HG03103 (cell line): ENCODE measurements around the gene FGD4.

ENCODE experiments used
- ATAC-seq: cut with Tn5 transposase; IDR thresholded peaks from one replicate; pipeline ENCODE4 v1.9.1; 2021; ENCODE audit warnings: low read depth; ENCODE audit not compliant: unreplicated experiment

FGD4 gene

DNA sequence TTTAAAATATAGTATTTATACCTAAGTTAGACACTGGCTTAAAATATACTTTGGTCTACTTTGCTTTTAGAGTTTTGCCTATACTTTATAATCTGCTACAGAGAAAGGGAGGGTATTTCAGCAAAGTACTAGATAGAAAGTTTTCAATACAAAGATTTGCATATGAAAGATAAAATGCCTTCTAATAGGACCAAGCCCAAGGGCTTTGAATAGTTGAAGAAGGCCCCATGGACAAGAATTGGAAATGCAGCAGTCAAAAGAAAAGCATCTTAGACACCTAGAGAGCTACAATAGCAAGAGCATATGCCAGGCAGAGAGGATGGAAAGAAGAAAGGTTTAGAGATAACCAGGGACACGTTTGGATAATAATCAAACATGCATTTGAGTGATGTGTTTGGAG lies 196.7 kb downstream of the FGD4 start:
- ATAC-seq, result no peak

DNA sequence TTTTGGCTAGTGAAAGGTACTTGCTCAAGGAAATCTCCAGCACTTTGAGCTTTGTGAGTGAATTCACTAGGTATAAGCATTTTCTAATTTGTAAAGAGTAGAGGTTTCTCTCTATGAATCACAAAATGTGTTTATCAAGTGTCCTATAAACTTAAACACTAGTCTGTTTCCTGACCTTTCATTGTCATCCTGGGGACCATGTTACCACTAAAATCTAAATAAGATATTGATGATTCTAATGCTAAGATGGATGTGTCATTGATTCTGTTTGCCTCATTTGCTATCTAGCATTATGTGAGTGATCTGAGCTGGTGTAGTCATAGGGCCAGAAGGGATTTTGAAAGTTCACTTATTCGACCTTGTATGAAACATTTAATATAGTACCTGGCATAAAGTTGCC lies 199.3 kb downstream of the FGD4 start:
- no peak for ATAC-seq

DNA sequence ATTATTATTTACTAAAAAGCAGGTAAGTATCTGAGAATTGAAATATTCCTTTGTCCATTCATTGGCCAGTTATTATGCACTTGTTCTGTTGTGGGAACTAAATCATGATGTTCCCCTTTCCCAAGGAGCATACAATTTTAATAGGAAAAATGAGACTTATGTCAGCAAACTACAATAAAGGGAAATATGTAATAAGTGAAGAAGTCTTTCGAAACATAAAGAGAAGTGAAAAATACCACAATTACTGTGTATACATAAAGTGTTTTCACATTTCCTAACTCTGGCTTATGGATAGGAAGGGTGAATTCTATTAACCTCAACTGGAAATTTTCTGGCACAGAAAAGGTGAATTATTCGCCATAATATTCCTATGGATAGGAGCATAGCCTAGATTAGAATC lies 201.3 kb downstream of the FGD4 start:
- ATAC-seq, result no peak

DNA sequence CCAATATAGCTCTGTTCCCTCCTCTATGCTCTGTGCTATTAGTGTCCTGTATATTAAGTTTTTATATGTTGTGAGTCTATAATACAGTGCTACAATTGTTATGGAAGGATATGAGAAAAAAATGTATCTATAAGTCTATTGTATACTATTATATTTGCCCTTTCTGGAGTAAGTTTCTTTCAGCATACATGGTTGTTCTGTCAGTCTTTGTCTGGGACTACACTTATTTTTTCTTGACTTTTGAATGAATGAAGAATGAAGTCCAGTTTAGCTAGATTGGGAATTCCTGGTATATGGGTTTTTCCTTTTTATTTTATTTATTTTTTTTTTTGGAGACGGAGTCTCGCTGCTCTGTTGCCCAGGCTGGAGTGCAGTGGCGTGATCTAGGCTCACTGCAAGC lies 203.7 kb downstream of the FGD4 start:
- no peak for ATAC-seq

DNA sequence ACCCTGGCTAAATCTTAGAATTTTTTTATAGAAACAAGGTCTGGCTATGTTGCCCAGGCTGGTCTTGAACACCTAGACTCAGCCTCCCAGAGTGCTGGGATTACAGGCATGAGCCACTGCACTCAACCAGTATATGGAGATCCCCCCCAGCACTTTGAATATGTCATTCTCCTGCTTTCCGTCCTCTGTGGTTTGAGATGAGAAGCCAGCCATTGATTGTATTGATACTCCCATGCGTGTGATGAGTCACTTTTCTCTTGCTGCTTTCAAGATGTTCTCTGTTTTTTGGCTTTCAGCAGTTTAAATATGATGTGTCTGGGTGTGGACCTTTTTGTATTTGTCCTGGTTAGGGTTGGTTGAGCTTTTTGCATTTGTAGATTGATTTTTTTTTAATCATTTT lies 204.5 kb downstream of the FGD4 start:
- ATAC-seq, result peak; percentile 94

DNA sequence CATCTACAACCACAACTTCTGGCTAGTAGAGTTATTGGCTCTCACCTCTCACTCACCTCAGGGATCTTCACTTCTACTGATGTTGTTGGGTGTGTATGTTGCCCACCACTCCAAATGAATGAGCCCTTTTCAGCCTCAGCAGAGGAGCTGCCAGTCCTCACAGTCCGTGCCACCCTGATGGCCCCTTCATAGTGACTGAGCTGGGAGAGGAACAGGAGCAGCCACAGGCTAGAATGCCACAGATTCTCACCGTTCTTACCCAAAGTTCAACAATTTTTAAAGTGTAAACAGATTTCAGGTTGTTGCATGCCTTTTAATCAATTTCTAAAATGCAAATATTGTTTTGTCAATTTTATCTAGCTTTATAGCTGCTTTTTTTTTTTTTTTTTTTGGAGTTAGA lies 205.2 kb downstream of the FGD4 start:
- no peak for ATAC-seq

DNA sequence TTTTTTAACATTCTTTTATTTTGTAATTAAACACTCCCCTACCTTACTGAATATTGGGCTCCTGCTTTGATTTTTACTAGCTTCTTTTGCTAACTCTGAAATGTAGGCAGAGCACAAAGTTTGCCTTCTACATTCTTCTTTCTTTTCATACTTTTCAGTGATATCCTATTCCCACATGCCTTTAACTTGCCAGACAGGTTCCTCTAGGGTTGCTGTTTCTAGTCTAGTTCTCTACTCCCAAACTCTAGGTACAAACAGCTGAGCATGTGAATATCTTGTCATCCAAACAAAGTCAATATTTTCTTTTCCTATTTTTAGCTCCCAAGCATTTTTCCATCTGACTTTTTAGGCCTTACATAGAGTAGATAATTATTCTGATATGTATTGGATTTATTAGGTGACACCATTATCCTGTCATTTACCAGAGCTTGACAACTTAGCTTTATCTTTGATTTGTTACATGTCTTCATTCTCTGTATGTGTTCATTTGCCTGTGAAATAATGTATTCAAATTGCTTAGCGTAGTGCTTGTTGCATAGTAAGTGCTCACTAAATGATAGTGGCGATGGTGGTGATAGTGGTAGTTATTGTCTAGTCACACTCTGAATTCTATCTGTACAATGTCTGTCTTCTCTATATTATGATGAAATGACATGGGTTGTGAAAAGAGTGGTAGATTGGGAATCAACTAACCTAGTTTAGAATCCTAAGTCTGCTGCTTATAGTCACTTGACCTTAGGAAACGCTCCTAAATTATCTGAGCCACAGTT lies 206.2 kb downstream of the FGD4 start:
- no peak for ATAC-seq

DNA sequence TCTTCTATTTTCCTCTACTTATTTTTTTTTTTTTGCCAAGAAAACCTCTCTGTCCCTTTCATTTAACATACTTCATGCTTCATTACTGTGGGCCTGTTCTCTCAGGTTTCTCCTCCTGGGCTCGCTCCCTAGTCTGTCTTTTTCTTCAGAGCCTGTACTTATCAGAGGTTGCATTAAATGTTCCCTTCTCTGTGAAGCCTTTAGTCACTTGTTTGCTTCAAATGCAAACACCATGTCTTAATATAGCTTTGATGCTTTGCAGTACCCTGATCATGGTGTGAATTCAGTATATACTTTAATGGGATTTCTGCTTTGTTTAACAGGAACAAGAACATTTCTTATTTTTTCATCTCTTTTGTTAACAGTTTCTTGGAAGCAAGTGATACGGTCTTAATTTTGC lies 207.1 kb downstream of the FGD4 start:
- ATAC-seq, result no peak

DNA sequence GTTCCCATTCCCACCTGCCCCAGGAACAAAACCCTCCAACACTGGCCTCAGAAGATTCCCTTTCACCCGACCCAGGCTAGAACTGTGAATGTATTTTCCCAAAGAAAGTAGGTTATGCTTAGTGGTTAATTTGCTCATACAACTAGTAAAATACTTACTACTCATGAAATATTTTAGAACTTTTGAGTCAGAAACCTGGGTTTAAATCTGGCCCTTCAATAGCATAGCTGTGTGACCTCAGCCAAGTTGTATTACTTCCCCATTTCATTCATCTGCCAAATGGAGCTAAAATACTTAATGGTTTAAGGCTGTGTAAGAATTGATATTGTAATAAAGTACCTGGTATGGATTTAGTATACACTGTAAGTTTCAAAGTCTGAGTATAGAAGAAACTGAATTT lies 210.6 kb downstream of the FGD4 start:
- ATAC-seq, result no peak

DNA sequence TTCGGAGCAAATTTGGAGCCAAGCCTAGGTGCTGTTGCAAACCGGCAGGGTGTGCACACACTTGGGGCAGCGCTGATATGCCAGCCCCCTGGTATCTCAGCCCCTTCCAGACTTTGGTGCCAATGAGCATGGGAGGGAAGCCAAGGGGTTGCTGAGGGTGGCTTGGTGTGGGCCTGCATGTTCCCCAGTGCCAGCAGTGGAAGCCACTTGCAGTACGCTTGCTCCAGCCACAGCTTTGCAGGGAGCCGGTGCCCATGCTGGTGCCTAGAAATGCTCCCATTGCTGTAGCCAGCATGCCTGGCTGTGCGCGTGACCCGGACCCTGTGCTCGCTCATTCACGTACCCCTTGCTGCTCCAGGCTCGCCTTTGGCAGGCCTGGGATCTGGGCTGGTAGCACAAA lies 212.6 kb downstream of the FGD4 start:
- no peak for ATAC-seq

DNA sequence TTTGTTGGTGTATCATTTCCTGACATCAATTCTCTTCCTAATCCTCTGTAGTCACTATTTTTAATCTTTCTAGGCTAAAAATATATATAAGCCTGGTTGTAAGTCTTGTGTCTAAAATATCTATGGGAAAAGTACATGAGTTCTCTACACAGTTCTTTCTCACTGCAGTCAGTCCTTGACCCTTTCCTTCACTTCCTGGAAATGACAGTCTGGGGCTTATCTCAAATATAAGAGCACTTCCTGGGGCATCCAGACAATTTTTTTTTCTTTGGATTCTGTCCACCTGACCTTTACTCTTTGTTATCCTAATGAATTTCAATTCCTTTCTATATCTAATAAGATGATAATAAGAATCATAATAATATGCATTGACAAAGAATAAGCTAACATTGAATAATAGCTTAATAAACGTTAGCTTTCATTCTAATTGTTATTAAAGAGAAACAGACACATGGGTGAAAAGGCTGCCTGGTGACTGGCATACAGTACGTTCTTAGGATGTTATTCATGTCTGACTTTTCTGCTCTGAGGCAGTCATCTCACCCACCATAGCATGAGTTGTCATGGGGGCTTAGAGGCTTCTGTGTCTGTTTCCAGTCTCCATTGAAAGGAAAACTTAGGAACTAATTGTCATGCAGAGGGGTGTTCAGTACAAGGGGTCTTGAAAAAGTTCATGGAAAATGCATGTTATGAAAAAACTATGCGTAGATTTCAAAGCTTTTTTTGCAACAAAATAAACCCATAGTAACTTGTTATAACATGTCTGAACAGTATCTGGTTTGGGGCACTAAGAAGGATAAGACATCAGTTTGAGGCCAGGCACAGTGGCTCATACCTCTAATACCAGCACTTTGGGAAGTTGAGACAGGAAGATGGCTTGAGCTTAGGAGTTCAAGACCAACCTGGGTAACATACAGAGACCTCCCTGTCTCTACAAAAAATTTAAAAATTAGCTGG lies 213.6 kb downstream of the FGD4 start:
- ATAC-seq, result no peak

DNA sequence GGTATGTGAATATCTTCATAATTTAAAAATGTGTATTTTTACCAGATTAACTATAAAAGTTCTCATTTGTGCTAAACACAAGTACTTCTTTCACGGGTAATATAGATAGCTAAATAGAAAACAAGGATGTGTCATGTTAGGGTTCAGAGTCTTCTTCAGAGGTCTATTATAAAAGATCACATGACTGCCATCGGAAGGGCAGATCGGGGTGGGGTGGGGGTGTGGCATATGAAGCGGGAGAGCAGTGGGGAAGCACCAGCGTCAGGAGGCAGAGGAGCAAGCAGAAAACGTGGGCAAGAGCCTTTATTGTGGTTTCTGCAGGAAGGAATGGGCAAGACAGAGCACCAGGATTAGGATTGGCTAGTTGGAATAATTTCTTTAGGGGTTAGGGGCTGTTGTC lies 216.1 kb downstream of the FGD4 start:
- no peak for ATAC-seq

DNA sequence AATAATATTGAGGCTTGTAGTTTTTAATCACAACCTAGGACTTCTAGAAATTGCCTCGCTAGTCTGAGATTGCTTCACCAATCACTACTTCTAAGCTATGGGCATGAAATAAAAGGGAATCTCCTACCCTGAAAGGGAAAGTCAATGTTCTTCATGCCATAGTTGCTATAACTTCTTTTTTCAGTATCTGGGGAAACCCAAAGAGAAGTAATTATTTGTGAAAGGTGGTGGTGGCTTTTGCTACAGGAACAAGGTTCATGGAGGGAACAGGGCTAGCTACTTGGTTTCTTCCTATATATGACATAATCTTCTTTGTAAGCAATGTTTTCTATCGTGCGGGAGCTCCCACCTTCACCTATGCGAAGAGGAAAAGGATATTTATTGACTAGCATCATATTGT lies 218.2 kb downstream of the FGD4 start:
- no peak for ATAC-seq

DNA sequence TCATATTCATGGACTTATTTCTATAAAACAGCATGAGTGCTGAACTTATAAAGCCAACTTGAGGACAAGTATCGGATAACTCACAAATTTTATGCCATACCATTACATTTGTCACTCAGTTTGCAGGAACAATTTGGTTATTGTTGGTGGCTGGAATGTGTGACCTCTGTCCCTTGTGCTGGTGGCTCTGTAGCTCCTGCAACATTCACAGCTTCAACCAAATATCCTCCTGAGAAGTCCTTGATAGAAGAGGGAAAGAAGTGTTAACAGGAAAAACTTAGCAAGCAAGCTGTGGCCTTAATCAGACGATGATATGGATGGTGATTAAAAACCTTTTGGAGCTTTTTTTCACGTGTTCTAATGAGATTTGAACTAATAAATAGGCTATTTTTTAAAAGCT lies 218.8 kb downstream of the FGD4 start:
- no peak for ATAC-seq

DNA sequence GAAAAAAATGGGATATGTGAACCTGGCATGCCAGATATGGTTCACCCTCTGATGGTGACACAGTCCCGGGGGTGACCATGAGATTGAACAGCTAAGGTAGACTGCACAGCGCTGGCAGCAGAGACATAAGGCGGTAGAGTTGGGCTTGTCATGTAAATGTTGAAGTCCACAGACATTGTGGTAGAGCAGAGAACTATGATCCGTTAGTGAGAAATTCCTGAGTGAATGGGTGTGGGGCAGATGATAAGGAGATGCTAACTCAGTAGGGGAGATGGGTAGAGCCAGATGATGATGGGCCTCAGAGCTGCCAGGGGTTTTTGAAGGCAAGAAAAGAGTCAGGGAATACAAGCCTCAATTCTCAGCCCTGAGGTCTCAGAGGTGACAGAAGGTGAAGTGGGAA lies 228.6 kb downstream of the FGD4 start:
- no peak for ATAC-seq

DNA sequence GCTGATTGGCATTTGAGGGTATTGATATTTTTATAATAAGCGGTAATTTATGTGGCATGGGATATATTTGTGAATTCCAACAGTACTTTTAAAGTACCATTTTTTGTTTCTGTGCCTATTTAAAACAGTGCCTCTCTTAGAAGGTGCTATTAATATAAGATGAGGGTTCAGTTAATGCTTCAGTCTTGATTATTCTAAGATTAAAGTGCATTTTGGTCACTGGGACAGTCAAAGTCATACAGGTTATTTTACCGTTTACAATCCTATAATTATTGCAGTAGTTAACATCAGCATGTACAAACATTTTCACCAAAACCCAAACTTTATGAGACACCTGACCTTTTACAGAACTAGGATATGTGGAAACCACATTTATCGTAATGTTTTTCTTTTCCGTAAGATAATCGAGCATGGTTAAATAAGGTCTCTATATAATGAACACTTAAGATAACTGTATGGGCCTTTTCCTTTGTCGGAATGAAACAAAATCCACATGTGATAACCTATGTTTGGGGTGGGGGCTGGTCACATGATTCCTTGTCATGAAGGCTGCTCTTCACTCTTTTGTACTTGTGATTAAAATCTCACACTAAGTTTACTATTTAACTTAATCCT lies 242.0 kb downstream of the FGD4 start:
- ATAC-seq, result no peak

DNA sequence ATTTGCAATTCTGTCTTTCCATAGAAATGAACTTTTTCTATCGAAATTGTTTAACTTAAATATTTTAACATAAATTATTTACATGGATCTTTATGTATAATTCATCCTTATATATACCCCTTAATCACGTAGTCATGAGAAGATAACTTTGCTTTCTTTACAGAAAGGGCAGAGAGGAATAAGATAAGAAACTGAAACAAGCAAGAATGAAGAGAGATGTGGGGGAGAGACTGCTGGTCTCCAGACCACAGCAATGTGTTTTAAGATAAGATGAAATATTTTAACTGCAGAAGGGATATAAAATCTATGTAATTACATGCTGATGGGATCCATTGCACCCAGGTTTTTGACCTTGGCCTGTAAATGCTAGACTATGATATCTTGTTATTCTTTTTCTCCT lies 245.1 kb downstream of the FGD4 start:
- ATAC-seq, result no peak

DNA sequence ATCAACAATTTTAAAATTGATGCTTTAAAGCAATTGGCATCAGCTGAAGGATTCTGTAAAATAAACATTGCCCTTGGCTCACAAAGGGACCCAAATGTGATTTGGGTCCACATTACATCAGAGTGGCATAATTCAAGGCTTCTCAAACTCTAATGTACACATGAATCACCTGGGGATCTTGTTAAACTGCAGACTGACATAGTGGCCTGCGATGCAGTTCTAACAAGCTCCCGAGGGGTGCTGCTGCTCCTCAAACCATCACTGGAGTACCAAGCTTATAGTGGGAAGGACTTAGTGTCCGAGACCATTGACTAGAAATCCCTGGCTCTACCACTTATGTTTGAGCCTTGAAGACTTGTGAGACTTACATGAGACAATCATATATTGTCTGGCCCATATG lies 247.9 kb downstream of the FGD4 start:
- no peak for ATAC-seq

DNA sequence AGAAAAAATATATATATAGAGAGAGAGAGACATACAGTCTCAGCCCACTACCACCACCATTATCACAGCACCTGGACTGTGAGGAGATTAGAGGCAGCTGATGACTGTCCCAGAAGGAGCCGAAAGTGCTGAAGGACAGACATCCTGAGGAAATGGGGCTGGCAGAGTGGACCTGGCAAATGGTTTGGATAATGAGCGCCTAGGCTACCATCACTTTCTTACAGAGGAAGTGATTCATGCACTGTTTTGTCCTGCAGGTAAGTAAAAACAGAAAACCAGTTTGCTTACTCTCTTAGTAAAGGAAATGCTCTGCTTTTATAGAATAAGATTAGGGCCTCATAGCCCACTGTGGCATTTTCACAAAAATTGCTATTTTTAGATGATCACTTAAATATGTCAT lies 251.2 kb downstream of the FGD4 start:
- no peak for ATAC-seq

DNA sequence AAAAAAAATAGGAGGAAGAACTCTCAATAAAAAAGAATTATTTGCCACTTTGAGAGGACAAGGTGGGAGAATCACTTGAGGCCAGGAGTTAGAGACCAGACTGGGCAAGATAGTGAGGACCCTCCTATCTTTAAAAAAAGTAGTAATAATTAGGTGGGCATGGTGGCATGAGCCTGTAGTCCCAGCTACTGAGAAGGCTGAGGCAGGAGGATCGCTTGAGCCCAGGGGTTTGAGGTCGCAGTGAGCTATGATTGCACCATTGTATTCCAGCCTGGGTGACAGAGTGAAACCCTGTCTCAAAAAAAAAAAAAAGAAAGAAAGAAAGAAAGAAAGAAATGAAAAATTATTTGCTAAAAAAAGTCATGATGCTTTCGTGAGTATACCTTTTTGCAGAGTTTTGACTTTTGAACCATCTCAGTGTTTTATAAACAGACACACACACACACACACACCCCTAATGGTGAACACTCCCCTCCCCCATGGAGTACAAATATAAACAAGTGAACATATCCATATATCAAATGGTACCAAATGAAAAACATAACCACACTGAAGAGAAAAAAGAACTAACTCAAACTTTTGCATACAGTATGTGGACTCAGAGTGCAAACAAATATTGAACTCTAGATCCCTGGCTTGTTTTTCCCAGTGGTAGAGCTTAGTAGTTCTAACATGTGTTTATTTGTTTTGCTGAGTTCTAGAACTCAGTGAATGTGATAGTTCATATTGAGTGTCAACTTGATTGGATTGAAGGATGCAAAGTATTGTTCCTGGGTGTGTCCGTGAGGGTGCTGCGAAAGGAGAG lies 252.0 kb downstream of the FGD4 start:
- no peak for ATAC-seq

DNA sequence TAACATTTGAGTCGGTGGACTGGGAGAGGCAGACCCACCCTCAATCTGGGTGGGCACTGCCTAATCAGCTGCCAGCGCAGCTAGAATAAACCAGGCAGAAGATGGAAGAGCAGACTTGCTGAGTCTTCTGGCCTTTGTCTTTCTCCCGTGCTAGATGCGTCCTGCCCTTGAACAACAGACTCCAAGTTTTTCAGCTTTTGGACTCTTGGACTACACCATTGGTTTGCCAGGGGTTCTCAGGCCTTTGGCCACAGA lies 252.5 kb downstream of the FGD4 start:
- ATAC-seq, result no peak
